Panc1 (cell line): ENCODE results near the gene IL17B.

Experiments
- POLR2AphosphoS5 ChIP-seq: IDR thresholded peaks from 2 replicates; pipeline ENCODE4 v1.6.1; 2012; ENCODE audit warnings: mild to moderate bottlenecking, low read depth, low read length, moderate library complexity
- TF ChIP-seq, protein P1 (sequence below): fragments of 450-650 bp; IDR thresholded peaks from 2 replicates; pipeline ENCODE4 v1.5.1; 2017; ENCODE audit warnings: mild to moderate bottlenecking
- TF ChIP-seq, protein P2 (sequence below), 2 experiments: IDR thresholded peaks; 2 replicates each; pipeline ENCODE4 v1.6.1; 2011 to 2012; ENCODE audit warnings: low read depth in 2 of 2, control low read depth in 1 of 2, low read length in 1 of 2, mild to moderate bottlenecking in 1 of 2, moderate library complexity in 1 of 2; ENCODE audit not compliant: insufficient read depth in 1 of 2

DNA sequence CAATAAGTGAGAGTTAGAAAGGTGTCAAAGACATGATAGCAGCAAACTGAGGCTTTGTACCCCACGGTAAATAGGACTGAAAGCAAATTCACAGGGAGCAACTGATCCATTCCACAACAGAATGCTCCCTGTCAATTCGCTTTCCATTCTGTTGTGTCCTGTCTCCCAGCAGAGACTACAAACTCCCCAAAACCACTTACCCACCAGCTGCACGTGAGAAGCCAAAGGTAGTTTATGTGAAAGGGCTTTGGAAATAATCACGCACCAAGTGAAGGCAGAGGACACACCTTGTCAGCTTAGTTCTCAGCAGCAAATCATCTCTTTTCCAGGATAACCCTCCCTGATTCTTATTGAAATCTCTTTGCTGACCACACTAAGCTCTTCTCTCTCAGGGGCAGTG lies 46.6 kb upstream of the IL17B start:
- TF ChIP-seq, protein P1, sequence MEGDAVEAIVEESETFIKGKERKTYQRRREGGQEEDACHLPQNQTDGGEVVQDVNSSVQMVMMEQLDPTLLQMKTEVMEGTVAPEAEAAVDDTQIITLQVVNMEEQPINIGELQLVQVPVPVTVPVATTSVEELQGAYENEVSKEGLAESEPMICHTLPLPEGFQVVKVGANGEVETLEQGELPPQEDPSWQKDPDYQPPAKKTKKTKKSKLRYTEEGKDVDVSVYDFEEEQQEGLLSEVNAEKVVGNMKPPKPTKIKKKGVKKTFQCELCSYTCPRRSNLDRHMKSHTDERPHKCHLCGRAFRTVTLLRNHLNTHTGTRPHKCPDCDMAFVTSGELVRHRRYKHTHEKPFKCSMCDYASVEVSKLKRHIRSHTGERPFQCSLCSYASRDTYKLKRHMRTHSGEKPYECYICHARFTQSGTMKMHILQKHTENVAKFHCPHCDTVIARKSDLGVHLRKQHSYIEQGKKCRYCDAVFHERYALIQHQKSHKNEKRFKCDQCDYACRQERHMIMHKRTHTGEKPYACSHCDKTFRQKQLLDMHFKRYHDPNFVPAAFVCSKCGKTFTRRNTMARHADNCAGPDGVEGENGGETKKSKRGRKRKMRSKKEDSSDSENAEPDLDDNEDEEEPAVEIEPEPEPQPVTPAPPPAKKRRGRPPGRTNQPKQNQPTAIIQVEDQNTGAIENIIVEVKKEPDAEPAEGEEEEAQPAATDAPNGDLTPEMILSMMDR, result no peak
- TF ChIP-seq POLR2AphosphoS5, result no peak
- TF ChIP-seq, protein P2, sequence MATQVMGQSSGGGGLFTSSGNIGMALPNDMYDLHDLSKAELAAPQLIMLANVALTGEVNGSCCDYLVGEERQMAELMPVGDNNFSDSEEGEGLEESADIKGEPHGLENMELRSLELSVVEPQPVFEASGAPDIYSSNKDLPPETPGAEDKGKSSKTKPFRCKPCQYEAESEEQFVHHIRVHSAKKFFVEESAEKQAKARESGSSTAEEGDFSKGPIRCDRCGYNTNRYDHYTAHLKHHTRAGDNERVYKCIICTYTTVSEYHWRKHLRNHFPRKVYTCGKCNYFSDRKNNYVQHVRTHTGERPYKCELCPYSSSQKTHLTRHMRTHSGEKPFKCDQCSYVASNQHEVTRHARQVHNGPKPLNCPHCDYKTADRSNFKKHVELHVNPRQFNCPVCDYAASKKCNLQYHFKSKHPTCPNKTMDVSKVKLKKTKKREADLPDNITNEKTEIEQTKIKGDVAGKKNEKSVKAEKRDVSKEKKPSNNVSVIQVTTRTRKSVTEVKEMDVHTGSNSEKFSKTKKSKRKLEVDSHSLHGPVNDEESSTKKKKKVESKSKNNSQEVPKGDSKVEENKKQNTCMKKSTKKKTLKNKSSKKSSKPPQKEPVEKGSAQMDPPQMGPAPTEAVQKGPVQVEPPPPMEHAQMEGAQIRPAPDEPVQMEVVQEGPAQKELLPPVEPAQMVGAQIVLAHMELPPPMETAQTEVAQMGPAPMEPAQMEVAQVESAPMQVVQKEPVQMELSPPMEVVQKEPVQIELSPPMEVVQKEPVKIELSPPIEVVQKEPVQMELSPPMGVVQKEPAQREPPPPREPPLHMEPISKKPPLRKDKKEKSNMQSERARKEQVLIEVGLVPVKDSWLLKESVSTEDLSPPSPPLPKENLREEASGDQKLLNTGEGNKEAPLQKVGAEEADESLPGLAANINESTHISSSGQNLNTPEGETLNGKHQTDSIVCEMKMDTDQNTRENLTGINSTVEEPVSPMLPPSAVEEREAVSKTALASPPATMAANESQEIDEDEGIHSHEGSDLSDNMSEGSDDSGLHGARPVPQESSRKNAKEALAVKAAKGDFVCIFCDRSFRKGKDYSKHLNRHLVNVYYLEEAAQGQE (IDR thresholded peaks at IDR 0.05; ENCODE audit: insufficient read depth in 1 of 2, low read depth in 2 of 2, low read length in 1 of 2), result no peak
